Esophagus muscularis mucosa (tissue), 4 donors: ENCODE results near the gene DNAJC15. TPM values are rescaled to one million over a fixed set of nuclear protein-coding genes. Genes with fewer than 3 reads are reported as not detected.

Source experiments
- DNase-seq: peaks from one replicate; pipeline ENCODE4 v3.0.0-alpha.2; 2017; ENCODE audit errors: extremely low spot score
- H3K27ac ChIP-seq, 4 donors: fragments of 200-600 bp; sonication (generic); replicated peaks in 1 of 4; 1 replicate in 3 of 4; 2 replicates in 1 of 4; pipeline ENCODE4 v1.5.1; 2016 to 2019; ENCODE audit warnings: mild to moderate bottlenecking in 1 of 4
- H3K27me3 ChIP-seq, 4 donors: fragments of 200-600 bp; sonication (generic); one replicate each; pipeline versions ENCODE4 v1.5.1 to v1.6.0; 2016 to 2019
- H3K36me3 ChIP-seq, 4 donors: fragments of 200-600 bp; sonication (generic); one replicate each; pipeline ENCODE4 v1.5.1; 2016 to 2019
- H3K4me1 ChIP-seq, 4 donors: fragments of 200-600 bp; sonication (generic); one replicate each; pipeline ENCODE4 v1.5.1; 2016 to 2019
- H3K4me3 ChIP-seq, 4 donors: fragments of 200-600 bp; sonication (generic); 1 replicate in 2 of 4; 2 replicates in 2 of 4; pipeline ENCODE4 v1.5.1; 2016 to 2019; ENCODE audit warnings: mild to moderate bottlenecking in 4 of 4, moderate library complexity in 1 of 4
- H3K9me3 ChIP-seq, 4 donors: fragments of 200-600 bp; sonication (generic); 1 replicate in 3 of 4; 2 replicates in 1 of 4; pipeline ENCODE4 v1.5.1; 2016 to 2019
- CTCF ChIP-seq, 3 experiments: fragments of 200-600 bp in 2 of 3; fragments of 450-650 bp in 1 of 3; sonication (generic) in 2 of 3; IDR thresholded peaks; one replicate each; pipeline ENCODE4 v1.5.1; 2017 to 2019; ENCODE audit warnings: antibody characterized with exemption in 3 of 3, mild to moderate bottlenecking in 2 of 3, moderate library complexity in 1 of 3
- EP300 ChIP-seq: sonication (generic); formaldehyde crosslinking; IDR thresholded peaks from one replicate; pipeline ENCODE4 v1.6.1; 2017; ENCODE audit warnings: antibody characterized with exemption
- POLR2A ChIP-seq: fragments of 450-650 bp; IDR thresholded peaks from one replicate; pipeline ENCODE4 v1.6.1; 2017; ENCODE audit warnings: antibody characterized with exemption, moderate library complexity, mild to moderate bottlenecking, low read depth
- POLR2AphosphoS5 ChIP-seq, 2 donors: sonication (generic); formaldehyde crosslinking; IDR thresholded peaks; one replicate each; pipeline ENCODE4 v1.6.1; 2017; ENCODE audit warnings: antibody characterized with exemption in 2 of 2
- WGBS: methylation state at CpG from one replicate; pipeline ENCODE4 v1.1.5; 2018; 5-methylcytosine and 5-hydroxymethylcytosine counted together
- intact Hi-C: fragments of 100-400 bp; cut with DNase I; formaldehyde crosslinking; loops from one replicate; pipeline ENCODE4 v1.15.1; 2023
- total RNA-seq, 4 donors: library from RNA; depleted of rRNA; stranded (reverse); fragments of >200 nt; gene quantifications; one replicate each; pipeline versions ENCODE4 v1.1.0 to v1.2.1, GENCODE V29; 2016

DNAJC15 gene
- total RNA-seq, 4 donors from 2014 or later, result 13.3 to 19.8 (median 13.6) TPM

- Histone ChIP-seq H3K9me3 (no peaks in the 10 kb centered on the region), H3K27me3 (no peaks in the 10 kb centered on the region), H3K36me3 (no peaks in the 10 kb centered on the region), H3K4me3 (no peak overlapping the region), H3K27ac (no peak overlapping the region), H3K4me1 (peaks cover 8 to 22% (median 21%) of the 10 kb centered on the region in 4 donors)
- TF ChIP-seq POLR2A, result no peak
- no peak for TF ChIP-seq CTCF (IDR thresholded peaks at IDR 0.05)
- no peak for TF ChIP-seq POLR2AphosphoS5 (IDR thresholded peaks at IDR 0.05)
- TF ChIP-seq EP300, result no peak
- no peak for DNase-seq
- 85% methylated on average over 3 of the region's 3 CpGs for WGBS
- intact Hi-C loops, result no loop called here
These were observed 14.8 kb upstream of the DNAJC15 start for GRCh38 chr13:43008596-43008995.

- Histone ChIP-seq H3K36me3 (no peaks in the 10 kb centered on the region), H3K4me3 (no peak overlapping the region), H3K9me3 (no peaks in the 10 kb centered on the region), H3K27me3 (no peaks in the 10 kb centered on the region), H3K27ac (no peak overlapping the region), H3K4me1 (peaks cover 8 to 20% (median 19%) of the 10 kb centered on the region in 4 donors)
- intact Hi-C loops, result no loop called here
- no peak for TF ChIP-seq EP300
- TF ChIP-seq POLR2AphosphoS5 (IDR thresholded peaks at IDR 0.05), result no peak
- TF ChIP-seq POLR2A, result no peak
- TF ChIP-seq CTCF (IDR thresholded peaks at IDR 0.05), result no peak
- WGBS, result 80% methylated on average over 1 of the region's 1 CpG
- no peak for DNase-seq
These were observed 13.9 kb upstream of the DNAJC15 start for GRCh38 chr13:43009506-43009905.

- no peaks in the 10 kb centered on the region for H3K9me3 ChIP-seq
- no peak overlapping the region for H3K27ac ChIP-seq
- intact Hi-C loops, result no loop called here
- H3K4me3 ChIP-seq, result no peak overlapping the region
- H3K27me3 ChIP-seq, result no peaks in the 10 kb centered on the region
- H3K36me3 ChIP-seq, result no peaks in the 10 kb centered on the region
- WGBS, result 79% methylated on average over 3 of the region's 3 CpGs
- no peaks in the 10 kb centered on the region for H3K4me1 ChIP-seq
- TF ChIP-seq POLR2AphosphoS5 (IDR thresholded peaks at IDR 0.05), result no peak
- no peak for TF ChIP-seq CTCF (IDR thresholded peaks at IDR 0.05)
- TF ChIP-seq POLR2A, result no peak
- no peak for TF ChIP-seq EP300
- DNase-seq, result no peak
These were observed 9.2 kb upstream of the DNAJC15 start for GRCh38 chr13:43014162-43014561.

GRCh38 chr13:43016226-43016625 is 7.2 kb upstream of the DNAJC15 start:
- TF ChIP-seq CTCF (IDR thresholded peaks at IDR 0.05) (no peak), POLR2AphosphoS5 (IDR thresholded peaks at IDR 0.05) (no peak), POLR2A (no peak), EP300 (no peak)
- H3K4me3 ChIP-seq, result no peak overlapping the region
- H3K4me1 ChIP-seq, result no peaks in the 10 kb centered on the region
- no peaks in the 10 kb centered on the region for H3K36me3 ChIP-seq
- WGBS, result 87% methylated on average over 5 of the region's 5 CpGs
- no peak for DNase-seq
- no peak overlapping the region for H3K27ac ChIP-seq
- intact Hi-C loops, result no loop called here
- H3K9me3 ChIP-seq, result no peaks in the 10 kb centered on the region
- H3K27me3 ChIP-seq, result no peaks in the 10 kb centered on the region

GRCh38 chr13:43019811-43020210 is 3.6 kb upstream of the DNAJC15 start:
- Histone ChIP-seq H3K27ac (no peak overlapping the region), H3K27me3 (peaks cover 0 to 4% (median 0%) of the 10 kb centered on the region in 4 donors), H3K9me3 (no peaks in the 10 kb centered on the region), H3K36me3 (no peaks in the 10 kb centered on the region), H3K4me3 (no peak overlapping the region), H3K4me1 (peaks cover under 1 to 17% (median 13%) of the 10 kb centered on the region in 4 donors)
- intact Hi-C loops, result no loop called here
- DNase-seq, result no peak
- TF ChIP-seq POLR2A, result no peak
- TF ChIP-seq CTCF (IDR thresholded peaks at IDR 0.05), result no peak
- TF ChIP-seq POLR2AphosphoS5 (IDR thresholded peaks at IDR 0.05), result no peak
- no peak for TF ChIP-seq EP300
- 67% methylated on average over 2 of the region's 2 CpGs for WGBS
